NCI-H2196 (cell line): ENCODE measurements around the gene FAM47C.
"Not testable (repeated sequence)": the region's sequence is repeated elsewhere in the genome, so short reads cannot be mapped to it uniquely, and the experiment has no call there.

ENCODE experiments used
- DNase-seq: peaks from one replicate; lab custom pipeline; 2025; ENCODE audit not compliant: unreplicated experiment; lab: John Stamatoyannopoulos, UW

FAM47C gene

DNA sequence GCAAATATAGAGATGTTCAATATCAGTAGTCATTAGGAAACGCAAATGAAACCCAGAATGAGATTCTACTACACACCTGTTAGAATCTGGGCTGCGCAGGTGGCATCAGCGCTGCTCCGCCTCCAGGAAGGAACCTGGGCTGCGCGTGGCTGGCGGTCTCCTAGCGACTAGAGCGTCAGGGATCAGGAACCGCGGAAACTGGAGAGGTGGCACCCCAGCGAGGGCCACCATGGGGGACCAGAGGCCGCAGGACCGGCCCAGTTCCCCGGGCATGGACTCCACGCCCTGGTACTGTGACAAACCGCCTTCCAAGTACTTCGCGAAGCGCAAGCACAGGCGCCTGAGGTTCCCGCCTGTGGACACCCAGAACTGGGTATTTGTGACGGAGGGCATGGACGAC is at the start of gene FAM47C:
TSS of gene FAM47C (plus strand) at position 185 of the 400 bp plus-strand sequence. CDS start at position 230, 45 bp downstream.
- not testable (repeated sequence) for DNase-seq

- no peak for DNase-seq
Observed at GRCh38 chrX:36961590-36961989, 46.6 kb upstream of the FAM47C start.

DNA sequence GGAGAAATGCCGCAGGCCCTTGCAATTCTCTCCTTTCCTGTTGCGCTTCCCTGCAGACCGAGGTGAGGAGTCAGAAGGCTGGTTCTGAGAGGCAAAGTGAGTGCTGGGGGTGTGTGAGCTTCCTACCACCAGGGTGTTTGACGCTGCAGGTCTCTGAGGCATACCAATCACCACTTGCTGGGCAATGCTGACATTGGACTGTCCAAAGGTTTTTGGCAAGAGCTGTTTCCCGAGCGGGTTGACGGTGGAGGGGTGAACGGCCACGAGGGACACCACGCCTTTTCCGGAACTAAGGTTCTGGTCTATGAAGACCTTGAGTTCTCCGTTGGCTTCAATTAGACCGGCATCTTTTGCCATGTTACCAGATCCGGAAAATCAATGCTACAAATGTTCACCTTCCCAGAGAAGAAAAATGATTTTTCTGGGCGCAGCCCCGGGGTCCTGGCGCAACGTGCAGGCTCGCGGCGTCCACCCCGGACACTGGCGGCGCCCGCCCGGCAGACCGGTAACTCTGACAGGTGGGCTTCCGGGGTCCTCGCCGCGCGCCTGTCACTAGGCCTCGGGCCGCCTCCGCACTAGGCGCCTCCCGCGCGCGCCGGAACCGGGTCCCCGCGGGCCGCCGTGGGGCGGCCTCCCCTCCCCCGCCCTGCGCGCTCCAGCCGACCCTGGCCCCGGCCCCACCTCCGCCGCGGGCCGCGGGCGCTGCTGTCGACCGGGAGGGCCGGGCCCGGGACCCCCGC is 44.9 kb upstream of the FAM47C start:
- DNase-seq: no peak

DNA sequence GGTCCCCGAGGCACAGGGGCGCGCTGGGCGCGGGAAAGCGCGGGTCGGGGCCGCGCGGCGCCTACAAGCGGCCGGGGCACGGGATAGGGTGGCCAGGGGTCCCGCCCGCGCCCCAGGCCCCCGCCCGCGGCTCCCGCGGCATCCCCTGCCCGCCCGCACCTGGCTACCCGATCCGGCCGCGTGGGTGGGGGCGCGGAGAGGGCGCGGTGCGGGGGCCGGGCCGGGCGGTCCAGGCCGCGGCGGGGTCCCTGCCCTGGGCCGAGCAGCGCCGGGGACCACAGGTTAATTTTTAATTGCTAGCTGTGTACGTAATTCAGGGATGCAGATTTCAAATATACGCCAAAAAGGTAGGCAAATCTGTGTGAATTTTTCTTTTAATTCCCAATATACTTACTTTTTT is 44.3 kb upstream of the FAM47C start:
- no peak for DNase-seq

GRCh38 chrX:36973575-36973974 is 34.6 kb upstream of the FAM47C start:
- no peak for DNase-seq

- DNase-seq: no peak
Observed at GRCh38 chrX:36974911-36975310, 33.3 kb upstream of the FAM47C start.

- no peak for DNase-seq
Observed at GRCh38 chrX:36978886-36979285, 29.3 kb upstream of the FAM47C start.

- DNase-seq: no peak
Observed at GRCh38 chrX:36983831-36984230, 24.3 kb upstream of the FAM47C start.

DNA sequence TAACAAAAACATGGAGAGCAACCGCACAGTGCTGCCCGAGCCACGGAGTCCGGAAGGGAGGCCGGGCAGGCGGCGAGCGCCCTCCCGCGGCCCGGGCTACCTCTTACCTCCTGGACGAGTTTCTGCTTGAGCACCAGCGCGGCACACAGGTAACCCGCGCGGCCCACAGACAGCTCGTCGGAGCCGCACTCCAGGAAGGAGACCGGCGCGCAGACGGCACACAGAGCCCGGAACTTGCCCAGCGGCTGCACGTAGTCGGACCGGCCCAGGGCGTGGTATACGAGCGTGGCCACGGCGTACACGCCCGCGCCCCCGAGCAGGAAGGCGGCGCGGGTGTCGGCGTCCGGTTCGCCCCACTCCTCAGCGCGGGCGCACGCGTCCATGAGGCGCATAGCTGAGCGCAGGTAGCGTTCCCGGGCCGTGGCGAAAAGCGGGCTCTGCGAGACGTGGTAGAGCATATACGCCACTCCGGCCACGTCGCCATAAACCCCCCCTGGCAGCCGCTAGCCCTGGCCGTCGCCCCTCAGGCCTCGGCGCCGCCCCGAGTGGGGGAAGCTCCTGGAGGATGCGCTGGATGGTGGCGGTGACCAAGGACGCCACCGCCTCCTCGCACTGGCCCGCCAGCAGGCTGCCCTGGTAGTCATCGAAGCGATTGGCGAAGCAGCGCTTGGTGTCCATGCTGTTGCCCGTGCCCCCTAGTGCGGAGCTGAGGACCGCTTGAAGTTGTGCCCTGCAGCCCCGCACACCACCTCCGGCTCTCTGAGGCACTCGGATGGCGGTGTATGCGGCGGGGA is 22.6 kb upstream of the FAM47C start:
- DNase-seq: not testable (repeated sequence)

- no peak for DNase-seq
Observed at GRCh38 chrX:36986231-36986630, 21.9 kb upstream of the FAM47C start.

DNA sequence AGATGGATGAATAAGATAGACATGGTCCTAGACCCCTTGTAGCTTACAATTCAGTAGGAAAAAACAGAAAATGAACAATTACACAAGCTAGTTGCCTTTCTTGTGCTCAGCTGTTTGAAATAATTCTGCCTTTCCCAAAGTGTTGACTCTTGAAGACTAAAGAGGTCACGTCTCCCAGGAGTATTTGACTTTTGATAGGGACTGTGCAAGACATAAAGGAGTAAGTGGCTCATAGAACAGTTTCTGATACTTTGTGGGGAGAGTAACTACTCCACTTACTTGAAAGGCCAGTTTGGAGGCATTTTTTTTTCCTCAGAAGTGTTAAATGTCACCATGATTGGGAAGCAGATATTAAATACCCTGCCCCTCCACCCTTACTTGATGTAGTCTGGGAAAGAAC is 21.0 kb upstream of the FAM47C start:
- DNase-seq: not testable (repeated sequence)

- DNase-seq: no peak
Observed at GRCh38 chrX:37000140-37000539, 8.0 kb upstream of the FAM47C start.

GRCh38 chrX:37010496-37010895 is 2.3 kb downstream of the FAM47C start:
- no peak for DNase-seq

GRCh38 chrX:37034260-37034659 is 26.1 kb downstream of the FAM47C start:
- not testable (repeated sequence) for DNase-seq

- DNase-seq: not testable (repeated sequence)
Observed at GRCh38 chrX:37036674-37037220, 28.6 kb downstream of the FAM47C start.

- DNase-seq: not testable (repeated sequence)
Observed at GRCh38 chrX:37038814-37039213, 30.6 kb downstream of the FAM47C start.

DNA sequence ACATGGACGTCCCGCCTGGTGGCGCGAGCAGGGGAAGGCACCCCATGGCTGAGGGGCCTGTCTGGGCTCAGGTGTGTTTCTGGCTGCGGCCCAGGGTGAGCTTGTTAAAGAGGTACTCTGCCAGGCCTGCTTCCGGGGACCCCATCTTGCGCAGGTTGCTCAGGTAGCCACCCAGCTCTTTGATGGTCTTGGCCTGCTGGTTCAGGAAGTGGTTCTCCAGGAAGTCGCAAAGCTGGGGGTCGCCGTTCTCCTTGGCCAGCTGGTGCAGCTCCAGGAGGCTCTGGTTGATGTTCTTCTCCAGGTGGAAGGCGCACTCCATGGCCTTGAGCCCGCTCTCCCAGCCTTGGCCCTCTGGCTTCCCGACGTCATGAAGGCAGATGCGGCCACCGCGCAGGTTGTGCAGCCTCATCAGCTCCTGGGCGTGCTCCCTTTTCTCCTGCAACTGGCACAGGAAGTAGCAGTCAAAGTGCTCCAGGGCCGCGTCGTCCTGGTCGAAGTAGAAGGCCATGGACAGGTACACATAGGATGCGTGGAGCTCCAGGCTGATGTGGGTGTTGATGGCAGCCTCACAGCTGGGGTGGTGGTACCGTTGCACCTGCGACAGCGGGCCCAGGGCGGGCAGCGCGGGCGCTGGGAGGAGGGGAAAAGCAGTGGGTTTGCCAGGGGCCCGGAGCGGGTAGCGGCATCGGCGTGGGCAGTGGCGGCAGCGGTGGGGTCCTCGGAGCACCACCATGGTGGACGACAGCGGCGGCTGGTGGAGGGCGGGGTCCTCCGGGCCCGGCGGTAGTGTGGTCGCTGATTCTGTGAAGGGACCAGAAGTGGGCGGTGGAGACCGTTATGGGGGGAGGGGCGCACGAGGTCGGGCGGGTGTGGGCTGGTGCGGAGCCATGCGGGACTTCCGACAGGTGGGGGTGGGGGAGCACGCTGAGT is 35.1 kb downstream of the FAM47C start:
- not testable (repeated sequence) for DNase-seq

GRCh38 chrX:37047776-37048175 is 39.6 kb downstream of the FAM47C start:
- DNase-seq: no peak

DNA sequence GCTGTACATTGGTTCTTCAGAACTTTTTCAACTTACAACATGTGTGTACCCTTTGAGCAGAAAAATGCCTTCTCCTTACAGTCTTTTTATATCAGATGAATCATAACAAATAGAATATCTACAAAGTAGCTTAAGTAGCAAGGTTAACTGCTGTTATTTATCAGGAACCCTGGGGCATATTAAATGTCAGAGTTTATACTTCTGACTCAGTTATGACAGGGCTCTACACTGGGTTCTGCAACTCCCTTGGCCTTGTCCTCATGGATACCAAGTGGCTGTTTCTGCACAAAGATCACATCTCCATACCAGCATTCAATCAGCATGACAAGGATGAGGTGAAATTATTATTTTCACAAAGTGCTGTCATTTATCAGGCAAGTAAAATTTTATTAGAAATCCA is 49.4 kb downstream of the FAM47C start:
- DNase-seq: not testable (repeated sequence)

GRCh38 chrX:37060999-37061398 is 52.8 kb downstream of the FAM47C start:
- peak; percentile 1 for DNase-seq
